Adipocyte (in vitro differentiated cells): ENCODE data around the gene KIRREL3.
A peak's percentile ranks its signal among the peaks of the same experiment; 100 is the strongest.

Source experiments
- DNase-seq: peaks from one replicate; pipeline ENCODE4 v3.0.0-alpha.2; 2015; ENCODE audit warnings: low read depth
- H3K27me3 ChIP-seq: replicated peaks from 2 replicates; pipeline ENCODE4 v1.7.0; 2013; ENCODE audit warnings: mild to moderate bottlenecking, low read length, moderate library complexity; ENCODE audit not compliant: control insufficient read depth, insufficient read depth
- H3K36me3 ChIP-seq: 2 replicates; pipeline ENCODE4 v1.7.0; 2013; ENCODE audit warnings: low read length, mild to moderate bottlenecking, moderate library complexity; ENCODE audit not compliant: control insufficient read depth, insufficient read depth, severe bottlenecking
- H3K4me1 ChIP-seq: 2 replicates; pipeline ENCODE4 v1.7.0; 2013; ENCODE audit warnings: mild to moderate bottlenecking, low read length, moderate library complexity; ENCODE audit not compliant: control insufficient read depth, insufficient read depth
- H3K4me3 ChIP-seq: 2 replicates; pipeline ENCODE4 v1.7.0; 2013; ENCODE audit warnings: mild to moderate bottlenecking, low read length, moderate library complexity
- H3K9ac ChIP-seq: 2 replicates; pipeline ENCODE4 v1.7.0; 2013; ENCODE audit warnings: mild to moderate bottlenecking, low read length, moderate library complexity
- H3K9me3 ChIP-seq: 2 replicates; pipeline ENCODE4 v1.7.0; 2013; ENCODE audit warnings: mild to moderate bottlenecking, low read length, moderate library complexity; ENCODE audit not compliant: control insufficient read depth

Gene KIRREL3

DNA sequence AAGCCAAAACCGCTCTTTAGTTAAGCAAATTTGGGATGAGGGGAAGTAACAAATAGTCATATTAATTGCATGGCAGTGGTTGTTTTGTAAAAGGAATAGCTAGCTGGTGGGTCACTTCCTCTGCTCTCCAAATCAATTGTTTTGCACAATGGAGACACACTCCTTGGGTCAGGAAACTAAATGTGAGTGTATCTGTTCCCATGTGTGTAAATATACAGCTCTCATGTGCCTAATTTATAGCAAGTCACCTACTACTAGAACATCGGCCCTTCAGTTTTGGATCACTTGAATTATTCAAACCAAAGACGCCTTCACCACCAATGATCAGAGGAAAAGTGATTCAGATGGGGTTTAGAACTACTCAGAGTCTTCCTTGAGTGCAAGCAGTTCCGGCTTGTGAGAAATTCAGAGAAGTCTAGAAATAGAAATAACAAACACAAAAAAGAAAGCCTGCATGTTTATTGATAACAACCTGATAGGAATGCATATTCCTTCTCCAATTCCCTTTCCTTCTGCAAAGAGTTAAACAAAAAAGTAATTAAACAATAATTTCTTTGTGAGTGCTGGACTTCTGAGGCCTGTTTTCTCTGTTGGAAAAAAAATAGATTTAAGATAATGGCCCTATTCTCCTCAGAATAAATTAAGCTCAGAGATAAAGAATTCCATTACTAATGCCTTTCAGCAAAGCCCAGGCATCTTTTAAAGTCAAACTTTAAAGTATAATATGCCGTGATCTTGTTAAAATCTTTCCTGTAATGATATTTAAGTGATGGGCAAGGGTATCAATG, 100.4 kb downstream of the KIRREL3 start:
- H3K36me3 ChIP-seq: no peaks in the 10 kb centered on the region
- H3K9me3 ChIP-seq: peaks cover 45% of the 10 kb centered on the region
- no peak overlapping the region for H3K4me3 ChIP-seq
- no peaks in the 10 kb centered on the region for H3K4me1 ChIP-seq
- no peak for DNase-seq
- H3K27me3 ChIP-seq: no peaks in the 10 kb centered on the region
- H3K9ac ChIP-seq: no peak overlapping the region

DNA sequence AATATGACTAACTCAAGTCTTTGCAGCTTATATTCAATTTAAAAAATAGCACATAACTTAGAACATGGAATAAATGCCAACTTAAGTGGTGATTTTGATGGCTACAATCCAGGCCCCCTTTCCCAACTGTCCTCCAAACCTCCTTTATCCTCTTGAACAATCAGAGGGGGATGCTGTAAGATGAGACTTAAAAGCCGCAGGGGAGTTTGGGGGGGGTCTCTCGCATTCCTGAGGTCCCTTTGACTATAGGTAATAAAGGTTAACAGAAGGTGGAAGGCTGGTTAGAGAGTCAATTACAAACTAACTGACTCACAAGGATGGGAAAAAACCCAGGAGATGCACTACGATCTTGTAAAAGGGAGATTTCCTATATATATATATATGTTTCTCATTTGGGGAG, 101.8 kb downstream of the KIRREL3 start:
- Histone ChIP-seq H3K27me3 (no peaks in the 10 kb centered on the region), H3K9ac (no peak overlapping the region), H3K4me3 (no peak overlapping the region), H3K36me3 (no peaks in the 10 kb centered on the region), H3K9me3 (peaks cover 59% of the 10 kb centered on the region), H3K4me1 (no peaks in the 10 kb centered on the region)
- no peak for DNase-seq

DNA sequence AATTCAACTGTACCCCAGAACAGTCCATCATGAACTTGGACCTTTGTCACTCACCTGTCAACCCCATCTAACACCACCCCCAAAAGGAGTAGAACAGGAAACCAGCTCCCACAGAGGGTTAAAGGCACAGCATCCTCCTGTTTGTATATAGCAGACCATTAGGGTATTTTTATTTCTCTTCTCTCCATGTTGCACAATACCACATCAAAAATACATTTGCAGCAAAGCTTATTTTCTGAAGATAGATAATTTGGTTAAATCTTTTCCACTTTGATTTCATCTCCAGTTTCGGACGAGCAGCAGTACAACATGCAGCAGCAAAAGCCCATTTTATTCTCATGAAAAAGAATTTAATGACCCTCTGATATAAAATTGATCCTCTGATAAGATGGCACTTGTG, 103.1 kb downstream of the KIRREL3 start:
- Histone ChIP-seq H3K9ac (no peak overlapping the region), H3K36me3 (no peaks in the 10 kb centered on the region), H3K9me3 (peaks cover 67% of the 10 kb centered on the region), H3K4me3 (no peak overlapping the region), H3K4me1 (no peaks in the 10 kb centered on the region), H3K27me3 (no peaks in the 10 kb centered on the region)
- no peak for DNase-seq

DNA sequence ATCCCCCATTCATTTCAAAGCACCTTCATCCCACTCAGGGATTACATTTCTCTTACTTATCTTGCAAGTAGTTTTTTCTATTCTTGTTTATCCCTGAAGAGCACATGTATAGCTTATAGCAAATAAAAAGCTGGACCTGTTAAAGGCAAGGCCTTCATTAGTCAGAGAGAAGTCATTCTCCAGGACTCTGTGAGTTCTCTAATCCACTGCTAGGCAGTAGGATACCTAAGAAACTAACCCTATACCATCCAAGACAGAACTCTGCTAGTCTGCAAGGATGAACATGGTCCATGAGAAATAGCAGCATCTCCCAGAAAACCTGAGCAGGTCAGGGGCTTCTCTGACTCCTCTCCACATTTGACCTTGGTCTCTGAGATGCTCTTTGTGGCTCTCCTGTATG, 104.5 kb downstream of the KIRREL3 start:
- Histone ChIP-seq H3K4me3 (peak overlapping the region; percentile 4), H3K27me3 (no peaks in the 10 kb centered on the region), H3K4me1 (peaks cover 5% of the 10 kb centered on the region), H3K9ac (no peak overlapping the region), H3K36me3 (no peaks in the 10 kb centered on the region), H3K9me3 (peaks cover 68% of the 10 kb centered on the region)
- no peak for DNase-seq

DNA sequence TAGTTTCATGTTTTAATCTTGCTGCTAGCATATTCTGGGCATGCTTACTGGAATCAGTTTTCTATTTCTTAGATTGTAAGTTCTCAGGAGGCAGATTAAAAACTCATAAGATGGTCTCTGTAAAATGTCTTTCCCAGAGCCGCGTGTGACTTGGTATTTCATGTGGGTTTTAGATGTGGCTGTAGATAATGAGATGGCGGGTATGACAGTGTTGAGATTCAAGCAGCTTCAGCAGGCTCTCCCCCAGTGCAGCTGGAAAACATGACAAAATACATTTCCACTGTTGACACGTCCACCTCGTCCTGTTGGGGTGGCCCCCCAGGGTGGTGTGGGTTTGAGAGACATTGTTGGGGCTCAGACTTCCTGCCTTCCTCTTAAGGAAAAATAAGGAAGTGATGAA, 106.8 kb downstream of the KIRREL3 start:
- peaks cover 5% of the 10 kb centered on the region for H3K4me1 ChIP-seq
- no peak for DNase-seq

DNA sequence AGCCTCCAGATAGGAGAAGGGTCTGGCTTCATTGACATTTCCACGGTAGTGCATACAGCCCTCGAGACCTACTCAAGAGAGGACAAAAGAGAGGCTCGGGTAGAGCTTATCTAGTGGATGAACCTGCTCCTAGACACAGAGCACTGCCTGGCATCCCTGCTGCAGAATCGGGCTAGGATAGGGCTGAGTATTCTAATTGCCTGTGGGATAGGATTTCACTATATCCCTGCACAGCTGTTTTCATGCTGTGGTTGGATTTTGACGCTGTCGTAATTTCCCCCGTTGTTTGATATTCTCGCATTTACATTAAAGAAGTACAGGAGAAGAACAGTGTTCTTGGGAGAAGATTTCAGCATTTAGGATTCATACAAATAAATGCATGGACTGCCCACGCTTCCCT, 107.8 kb downstream of the KIRREL3 start:
- Histone ChIP-seq H3K4me3 (no peak overlapping the region), H3K9ac (no peak overlapping the region), H3K9me3 (peaks cover 48% of the 10 kb centered on the region), H3K27me3 (no peaks in the 10 kb centered on the region), H3K4me1 (peaks cover 5% of the 10 kb centered on the region), H3K36me3 (no peaks in the 10 kb centered on the region)
- no peak for DNase-seq

More for the DNA sequence above, 106.8 kb downstream of the KIRREL3 start:
- Histone ChIP-seq H3K9ac (no peak overlapping the region), H3K4me3 (no peak overlapping the region), H3K27me3 (no peaks in the 10 kb centered on the region), H3K36me3 (no peaks in the 10 kb centered on the region), H3K9me3 (peaks cover 59% of the 10 kb centered on the region)

DNA sequence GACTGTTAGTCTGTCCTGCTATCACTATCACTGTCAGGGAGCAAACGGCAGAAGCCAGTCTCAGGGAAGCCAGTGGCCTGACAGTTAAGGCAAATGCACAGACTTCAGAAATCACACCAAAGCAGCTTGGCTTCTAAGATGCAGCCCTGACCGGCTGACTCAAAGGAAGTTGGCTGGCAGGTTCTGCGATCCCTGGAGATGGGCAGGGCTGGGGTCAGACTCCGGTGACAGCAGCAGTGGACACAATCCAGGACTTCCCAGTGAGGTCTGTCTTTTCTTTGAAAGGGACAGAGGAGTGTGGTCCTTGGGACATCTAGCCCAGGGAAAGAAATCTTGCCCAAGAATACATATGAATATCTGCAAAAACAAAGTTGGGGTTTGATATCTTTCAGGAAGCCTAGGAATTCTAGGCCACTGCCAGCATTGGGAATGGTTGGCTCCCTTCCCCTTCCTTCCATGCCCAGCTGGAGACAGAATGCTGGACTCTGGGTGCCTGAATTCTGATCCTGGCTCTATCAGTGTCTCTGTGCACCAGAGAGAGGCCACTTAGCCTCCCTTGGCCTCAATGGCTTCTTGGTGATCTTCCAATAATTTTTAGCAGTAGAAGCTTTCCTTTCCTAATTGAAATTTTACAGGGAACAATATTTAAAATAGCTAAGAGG, 108.9 kb downstream of the KIRREL3 start:
- Histone ChIP-seq H3K4me3 (no peak overlapping the region), H3K4me1 (peaks cover 5% of the 10 kb centered on the region), H3K9me3 (peaks cover 38% of the 10 kb centered on the region), H3K27me3 (no peaks in the 10 kb centered on the region), H3K36me3 (no peaks in the 10 kb centered on the region), H3K9ac (no peak overlapping the region)
- DNase-seq: peak; percentile 9

DNA sequence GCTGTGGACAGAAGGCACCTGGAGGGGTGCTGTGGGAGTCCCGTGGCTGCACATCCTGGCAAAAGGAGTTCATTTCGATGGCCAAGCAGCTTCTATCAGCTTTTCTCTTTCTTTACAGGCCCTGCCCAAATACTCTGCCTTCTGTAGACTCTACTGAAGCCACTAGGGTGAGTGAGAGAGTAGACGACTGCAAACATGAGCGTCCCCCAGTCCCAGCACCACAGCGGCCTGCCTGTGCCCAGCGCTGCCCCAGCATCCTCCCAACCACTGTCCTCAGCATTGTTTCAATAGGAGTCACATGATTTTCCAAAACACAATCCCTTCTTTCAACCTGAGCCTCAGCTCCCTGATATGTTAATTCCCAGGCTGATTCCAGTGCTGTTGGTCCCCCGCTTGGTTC, 110.0 kb downstream of the KIRREL3 start:
- Histone ChIP-seq H3K27me3 (no peaks in the 10 kb centered on the region), H3K36me3 (no peaks in the 10 kb centered on the region), H3K4me1 (peaks cover 5% of the 10 kb centered on the region), H3K9me3 (peaks cover 27% of the 10 kb centered on the region), H3K4me3 (no peak overlapping the region), H3K9ac (no peak overlapping the region)
- no peak for DNase-seq

DNA sequence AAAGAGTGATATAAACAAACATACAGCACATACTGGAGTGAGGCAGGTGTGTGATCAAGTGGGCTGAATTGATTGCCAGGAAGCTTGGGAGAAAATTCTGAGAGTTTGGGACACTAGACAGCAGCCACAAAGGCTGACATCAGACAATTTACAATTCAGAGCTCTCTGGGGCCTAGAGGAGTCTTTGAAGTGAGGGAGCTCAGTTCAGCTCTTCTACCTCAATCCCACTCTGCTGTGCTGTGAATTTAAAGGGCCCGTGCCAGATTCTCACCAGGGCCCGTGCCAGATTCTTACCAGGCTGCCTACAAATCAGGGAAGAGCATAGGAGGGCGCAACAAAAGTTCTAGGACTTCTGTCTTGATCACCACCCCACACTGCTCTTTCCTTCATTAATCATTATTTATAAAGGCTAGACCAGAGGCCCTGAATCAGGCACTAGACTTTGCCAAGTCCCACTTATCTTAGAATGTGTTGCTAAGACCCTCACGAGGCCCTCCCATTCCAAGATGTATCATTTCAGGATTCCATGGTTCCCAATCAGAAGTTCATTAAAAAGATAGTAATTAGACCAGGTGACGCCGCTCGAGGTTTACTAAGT, 112.4 kb downstream of the KIRREL3 start:
- no peak for DNase-seq
- Histone ChIP-seq H3K4me1 (peaks cover 5% of the 10 kb centered on the region), H3K36me3 (no peaks in the 10 kb centered on the region), H3K4me3 (no peak overlapping the region), H3K9me3 (peaks cover 7% of the 10 kb centered on the region), H3K9ac (no peak overlapping the region), H3K27me3 (no peaks in the 10 kb centered on the region)

DNA sequence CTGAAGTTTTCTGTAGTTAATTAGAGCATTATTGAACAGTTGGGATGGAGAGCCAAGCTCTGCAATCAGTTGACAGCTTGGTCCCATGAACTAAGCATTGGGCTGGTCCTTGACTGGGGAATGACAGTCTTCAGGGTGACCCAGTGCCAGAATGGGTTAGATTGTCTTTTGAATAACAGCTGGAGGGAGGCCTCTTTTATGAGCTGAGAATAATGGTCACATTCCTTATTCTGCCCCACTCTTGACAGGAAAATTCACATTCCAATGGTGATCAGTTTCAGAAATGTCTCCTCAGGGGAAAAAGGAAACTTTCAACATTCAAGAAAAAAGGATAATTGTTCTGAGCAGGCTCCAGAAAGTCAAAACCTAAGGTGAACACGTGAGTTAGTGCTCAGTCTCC, 113.9 kb downstream of the KIRREL3 start:
- peak; percentile 5 for DNase-seq
- Histone ChIP-seq H3K36me3 (no peaks in the 10 kb centered on the region), H3K4me1 (peaks cover 5% of the 10 kb centered on the region), H3K9ac (no peak overlapping the region), H3K4me3 (no peak overlapping the region), H3K9me3 (no peaks in the 10 kb centered on the region), H3K27me3 (no peaks in the 10 kb centered on the region)

DNA sequence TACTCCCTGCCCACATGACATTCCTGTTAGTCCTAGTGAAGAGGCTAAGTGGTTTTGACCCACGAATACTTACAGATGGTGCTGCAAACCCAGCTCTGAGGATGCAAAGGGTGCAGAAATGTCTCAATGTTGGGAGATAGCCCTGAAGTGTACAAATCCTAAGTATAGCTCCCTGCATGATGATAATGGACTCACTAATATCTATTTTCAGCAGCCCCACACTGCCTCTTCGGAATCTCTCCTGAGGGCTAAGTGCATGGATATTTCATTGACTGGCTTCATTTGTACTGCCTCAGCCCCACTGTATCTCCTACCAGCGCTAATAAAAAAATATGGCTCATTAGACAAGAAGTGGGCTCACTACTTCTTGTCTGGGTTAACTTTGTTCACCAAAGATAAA, 114.5 kb downstream of the KIRREL3 start:
- no peaks in the 10 kb centered on the region for H3K9me3 ChIP-seq
- H3K27me3 ChIP-seq: no peaks in the 10 kb centered on the region
- no peak overlapping the region for H3K4me3 ChIP-seq
- H3K36me3 ChIP-seq: no peaks in the 10 kb centered on the region
- H3K9ac ChIP-seq: no peak overlapping the region
- DNase-seq: no peak
- no peaks in the 10 kb centered on the region for H3K4me1 ChIP-seq
